Jurkat, Clone E6-1 (cell line): ENCODE results near the gene SLC2A1.
A peak's percentile ranks its signal among the peaks of the same experiment; 100 is the strongest.

Experiments
- DNase-seq: peaks from one replicate; pipeline ENCODE4 v3.0.0-alpha.2; 2011; ENCODE audit warnings: low read depth, low spot score
- H3K4me3 ChIP-seq: 2 replicates; pipeline ENCODE4 v1.5.1; 2011; ENCODE audit warnings: mild to moderate bottlenecking, low read length, control low read depth, moderate library complexity

Gene SLC2A1

DNA sequence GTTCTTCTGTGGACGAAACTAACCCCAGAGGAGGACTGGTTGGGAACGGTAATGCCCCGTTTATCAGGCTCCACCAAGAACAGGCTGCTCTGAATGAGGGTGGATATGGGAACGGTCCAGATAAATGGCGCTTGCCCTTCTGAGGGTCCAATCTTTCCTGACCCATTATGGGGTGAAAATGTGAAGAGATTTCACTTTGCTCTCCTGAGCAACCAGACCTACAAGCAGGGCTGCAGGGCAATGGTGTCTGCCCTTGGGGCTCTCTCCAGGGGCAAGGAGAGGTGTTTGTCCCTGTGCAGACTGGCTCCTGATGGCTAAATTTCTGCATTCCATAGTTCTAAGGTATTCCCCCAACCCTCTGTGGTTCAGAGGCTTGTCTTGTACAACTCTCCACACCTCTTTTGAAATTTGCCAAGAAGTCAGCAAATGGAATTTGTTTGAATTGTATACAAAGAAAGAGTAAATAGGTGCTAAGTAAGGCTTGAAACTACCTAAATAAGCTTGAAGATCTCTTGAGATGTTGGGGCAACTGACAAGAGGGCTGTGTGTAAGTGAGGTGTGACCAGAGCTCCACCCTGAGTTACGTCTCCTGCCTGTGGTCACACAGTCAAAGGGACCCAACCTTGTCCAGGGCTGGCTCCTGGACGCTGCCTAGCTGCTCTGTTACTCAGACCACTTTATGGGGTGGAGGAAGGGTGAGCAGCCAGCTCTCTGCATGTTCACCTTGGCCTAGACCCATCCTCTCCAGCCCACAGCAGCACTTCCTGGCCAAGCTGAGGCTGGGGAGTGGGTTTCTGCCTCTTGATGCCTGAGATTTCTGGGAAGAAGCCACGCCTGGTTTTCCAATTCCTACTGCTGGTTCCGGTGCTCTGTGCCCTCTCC lies 24.8 kb downstream of the SLC2A1 start:
- DNase-seq, result no peak
- no peak overlapping the region for H3K4me3 ChIP-seq

GRCh38 chr1:42933060-42933586 lies 25.5 kb downstream of the SLC2A1 start:
- no peak overlapping the region for H3K4me3 ChIP-seq
- DNase-seq, result no peak

- no peak for DNase-seq
- H3K4me3 ChIP-seq, result peak overlapping the region; percentile 42
Observed at GRCh38 chr1:42932442-42932941, 26.2 kb downstream of the SLC2A1 start.

DNA sequence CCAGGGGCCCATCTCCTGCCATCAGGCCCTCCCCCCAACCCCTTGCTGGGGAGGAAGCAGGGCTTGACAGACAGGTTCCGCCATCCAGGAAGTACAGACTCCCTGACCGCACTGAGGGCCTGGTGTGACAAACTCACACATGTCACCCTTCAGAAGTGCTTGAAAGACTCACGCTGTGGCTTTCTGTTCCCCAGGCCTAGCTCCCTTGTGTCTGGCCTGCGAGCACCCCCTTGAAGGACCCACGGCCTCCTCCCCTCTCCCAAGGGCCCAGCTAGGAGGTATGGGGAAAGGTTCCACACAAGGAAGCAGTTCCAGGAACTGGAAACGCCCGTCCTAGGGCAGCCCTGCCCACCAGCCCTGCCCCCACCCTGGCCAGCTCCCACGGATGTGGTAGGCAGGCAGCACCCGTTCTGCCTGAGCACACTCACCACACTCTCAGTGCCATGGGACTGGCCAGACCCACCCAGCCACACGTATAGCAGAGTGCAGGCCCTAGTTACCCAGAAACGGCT lies 26.7 kb downstream of the SLC2A1 start:
- H3K4me3 ChIP-seq, result peak overlapping the region; percentile 42
- peak; percentile 93 for DNase-seq

DNA sequence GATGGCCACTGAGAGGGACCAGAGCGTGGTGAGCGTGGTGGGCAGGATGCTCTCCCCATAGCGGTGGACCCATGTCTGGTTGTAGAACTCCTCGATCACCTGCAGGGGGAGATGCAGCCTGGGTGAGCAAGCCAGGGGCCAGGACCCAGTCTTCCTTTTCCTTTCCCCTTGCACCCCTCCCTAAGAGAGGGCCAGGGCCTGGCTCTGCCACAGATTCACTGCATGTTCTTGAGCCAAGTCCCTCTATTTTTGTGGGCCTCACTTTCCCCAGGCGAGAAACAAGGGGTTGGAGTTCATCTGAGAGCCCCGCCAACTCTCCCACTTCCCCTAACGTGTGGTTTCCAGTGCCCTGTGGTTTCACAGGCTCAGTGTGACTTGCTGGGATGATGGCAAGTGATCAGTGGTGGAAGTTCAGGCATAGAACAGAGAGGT lies 27.5 kb downstream of the SLC2A1 start:
- DNase-seq, result peak; percentile 86
- peak overlapping the region; percentile 42 for H3K4me3 ChIP-seq

DNA sequence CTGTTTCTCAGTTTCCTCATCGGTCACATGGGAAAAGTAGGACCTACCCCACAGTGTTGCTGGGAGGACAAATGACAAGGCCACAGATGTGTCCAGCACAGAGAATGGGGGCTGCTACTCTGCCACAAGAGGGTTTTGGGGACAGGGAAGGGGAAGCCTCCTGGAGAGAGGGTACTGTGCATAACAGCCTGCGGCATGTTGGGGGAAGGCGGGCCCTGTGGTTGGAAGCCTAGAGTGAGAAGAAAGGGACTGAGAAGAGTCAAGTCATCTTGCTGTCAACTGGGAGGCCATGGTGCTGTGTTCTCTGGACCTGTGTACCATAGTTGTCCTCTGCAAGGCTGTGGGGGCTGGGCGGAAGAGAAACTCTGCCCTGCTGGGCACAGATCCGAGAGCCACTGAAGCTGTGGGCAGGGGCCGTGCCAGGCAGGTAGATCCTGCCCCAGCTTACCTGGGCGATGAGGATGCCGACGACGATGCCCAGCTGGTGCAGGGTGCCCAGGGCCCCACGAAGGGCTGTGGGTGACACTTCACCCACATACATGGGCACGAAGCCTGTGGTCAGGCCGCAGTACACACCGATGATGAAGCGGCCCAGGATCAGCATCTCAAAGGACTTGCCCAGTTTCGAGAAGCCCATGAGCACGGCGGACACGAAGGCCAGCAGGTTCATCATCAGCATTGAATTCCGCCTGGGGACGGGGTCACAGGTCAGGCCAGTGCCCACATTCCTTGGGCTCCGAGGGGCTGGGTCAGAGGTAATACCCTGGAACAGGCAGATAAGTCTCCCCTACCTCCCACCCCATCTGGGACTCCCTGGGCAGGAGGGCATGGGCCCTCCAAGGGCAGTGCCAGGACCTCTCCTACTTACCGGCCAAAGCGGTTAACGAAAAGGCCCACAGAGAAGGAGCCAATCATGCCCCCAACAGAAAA lies 28.2 kb downstream of the SLC2A1 start:
- no peak for DNase-seq

GRCh38 chr1:42929434-42930177 lies 29.1 kb downstream of the SLC2A1 start:
- DNase-seq, result no peak
- no peak overlapping the region for H3K4me3 ChIP-seq

More for the DNA sequence above, 28.2 kb downstream of the SLC2A1 start:
- no peak overlapping the region; the same call in 1 of the 2 replicates for H3K4me3 ChIP-seq

DNA sequence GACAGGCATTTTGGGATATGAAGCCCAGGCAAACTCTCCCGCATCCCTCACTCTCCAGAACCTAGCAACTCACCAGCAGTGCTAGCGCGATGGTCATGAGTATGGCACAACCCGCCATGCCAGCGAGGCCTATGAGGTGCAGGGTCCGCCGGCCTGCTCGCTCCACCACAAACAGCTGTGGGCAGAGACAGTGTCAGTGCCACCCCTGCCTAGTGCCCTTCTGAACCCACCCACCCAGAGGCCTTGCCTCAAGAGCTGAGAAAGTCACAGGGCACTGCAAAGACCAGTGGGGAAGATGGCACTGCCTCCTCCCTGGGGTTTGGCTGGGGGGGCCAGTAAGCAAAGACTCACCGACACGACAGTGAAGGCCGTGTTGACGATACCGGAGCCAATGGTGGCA lies 29.8 kb downstream of the SLC2A1 start:
- DNase-seq, result no peak
- H3K4me3 ChIP-seq, result no peak overlapping the region

DNA sequence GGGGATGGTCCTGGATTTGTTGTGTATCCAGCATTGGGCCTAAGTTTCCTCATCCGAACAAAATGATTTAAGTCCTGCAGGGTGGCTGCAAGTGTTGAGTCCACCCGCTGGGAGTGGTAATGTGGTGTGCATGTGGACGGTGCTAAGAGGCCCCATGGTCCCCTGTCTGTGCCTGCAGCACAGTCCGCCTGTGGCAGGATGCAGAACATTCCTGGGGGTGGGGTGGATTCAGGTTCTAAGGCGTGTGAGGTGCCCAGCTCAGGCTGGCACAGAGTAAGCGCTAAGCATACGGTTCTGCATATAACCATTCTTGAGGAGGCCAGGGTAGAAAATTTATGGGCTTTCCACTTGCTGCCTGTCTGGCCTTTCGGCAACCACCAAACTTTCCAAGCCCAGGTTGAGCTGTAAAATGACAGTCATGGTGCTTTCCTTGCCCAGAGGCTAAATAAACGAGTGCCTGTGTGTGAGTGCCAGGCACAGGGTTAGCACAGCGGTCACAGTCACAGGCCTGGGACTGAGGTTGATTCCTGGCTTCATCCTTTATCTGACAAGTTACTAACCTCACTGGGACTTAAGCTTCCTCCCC lies 30.7 kb downstream of the SLC2A1 start:
- DNase-seq, result no peak
- H3K4me3 ChIP-seq, result no peak overlapping the region

- DNase-seq, result no peak
- no peak overlapping the region for H3K4me3 ChIP-seq
Observed at GRCh38 chr1:42927274-42927841, 31.3 kb downstream of the SLC2A1 start.

- no peak overlapping the region for H3K4me3 ChIP-seq
- DNase-seq, result no peak
Observed at GRCh38 chr1:42926879-42927242, 31.8 kb downstream of the SLC2A1 start.

DNA sequence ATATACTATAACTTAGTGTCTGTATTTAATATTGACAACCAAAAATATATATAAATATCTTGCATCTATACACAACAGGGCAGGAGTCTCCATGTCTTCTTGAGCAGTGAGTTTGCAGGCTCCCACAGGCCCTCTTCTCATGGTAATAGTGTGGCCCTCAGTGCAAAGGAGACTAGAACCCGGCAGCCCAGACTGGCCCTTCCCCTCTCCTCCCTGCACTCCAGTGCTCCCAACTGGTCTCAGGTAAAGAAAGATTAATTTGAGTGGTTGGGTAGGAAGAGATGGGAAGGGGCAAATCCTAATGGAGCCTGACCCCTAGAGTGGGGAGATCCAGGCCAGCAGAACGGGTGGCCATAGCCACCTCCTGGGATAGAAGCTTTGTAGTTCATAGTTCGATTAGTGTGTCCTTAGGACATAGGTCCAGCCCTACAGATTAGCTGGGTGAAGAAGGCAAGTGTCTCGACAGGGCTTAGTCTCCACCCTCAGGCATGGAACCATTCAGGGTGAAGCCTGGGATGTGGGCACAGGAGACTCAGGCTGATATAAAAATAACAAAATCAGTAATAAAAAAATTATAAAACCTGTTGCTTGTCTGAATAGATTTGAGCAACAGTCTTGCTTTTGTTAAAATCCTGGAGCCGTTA lies 32.3 kb downstream of the SLC2A1 start:
- DNase-seq, result no peak
- no peak overlapping the region for H3K4me3 ChIP-seq

DNA sequence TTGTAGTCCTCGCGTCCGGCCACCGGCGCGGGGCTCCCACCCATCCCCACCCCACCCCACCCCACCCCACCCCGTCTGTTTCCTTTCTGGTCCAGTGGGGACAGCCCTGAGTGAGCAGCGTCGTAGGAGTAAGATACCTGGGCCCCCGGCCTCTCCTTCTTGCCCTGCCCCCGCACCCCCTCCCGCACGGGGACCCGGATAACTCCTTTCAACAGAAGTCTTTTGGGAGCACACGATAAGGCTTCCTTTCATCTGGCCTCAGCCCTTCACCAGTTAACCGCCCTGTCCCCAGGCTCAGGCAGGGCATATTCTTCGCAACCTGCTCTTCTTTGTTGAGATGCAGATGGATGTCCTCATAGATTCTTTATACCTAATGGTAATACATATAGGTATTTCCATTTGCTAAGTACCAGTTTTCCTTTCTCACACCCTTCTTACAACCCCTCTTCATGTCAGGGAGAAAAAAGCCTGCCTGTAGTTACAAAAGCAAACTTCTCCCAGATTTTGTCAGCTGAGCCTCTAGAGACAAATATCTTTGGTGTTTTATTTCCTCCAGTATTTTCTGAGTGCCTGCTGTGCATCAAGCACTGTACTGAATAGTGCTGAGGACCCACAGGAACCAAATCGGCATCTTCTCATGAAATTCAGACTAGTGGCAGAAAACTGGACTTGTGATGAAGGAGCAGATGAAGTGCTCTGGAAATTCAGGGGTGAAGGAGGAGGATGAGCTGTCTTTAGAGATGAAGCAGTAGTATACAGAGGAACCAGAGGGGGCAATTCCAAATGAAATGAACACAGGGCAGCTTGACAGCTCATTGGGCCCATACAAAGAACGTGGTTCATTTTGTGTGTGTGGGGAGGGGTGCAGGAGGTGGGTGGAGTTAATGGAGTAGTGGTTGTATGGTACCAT lies 33.6 kb downstream of the SLC2A1 start:
- peak; percentile 55 for DNase-seq
- peak overlapping the region; percentile 84 for H3K4me3 ChIP-seq

DNA sequence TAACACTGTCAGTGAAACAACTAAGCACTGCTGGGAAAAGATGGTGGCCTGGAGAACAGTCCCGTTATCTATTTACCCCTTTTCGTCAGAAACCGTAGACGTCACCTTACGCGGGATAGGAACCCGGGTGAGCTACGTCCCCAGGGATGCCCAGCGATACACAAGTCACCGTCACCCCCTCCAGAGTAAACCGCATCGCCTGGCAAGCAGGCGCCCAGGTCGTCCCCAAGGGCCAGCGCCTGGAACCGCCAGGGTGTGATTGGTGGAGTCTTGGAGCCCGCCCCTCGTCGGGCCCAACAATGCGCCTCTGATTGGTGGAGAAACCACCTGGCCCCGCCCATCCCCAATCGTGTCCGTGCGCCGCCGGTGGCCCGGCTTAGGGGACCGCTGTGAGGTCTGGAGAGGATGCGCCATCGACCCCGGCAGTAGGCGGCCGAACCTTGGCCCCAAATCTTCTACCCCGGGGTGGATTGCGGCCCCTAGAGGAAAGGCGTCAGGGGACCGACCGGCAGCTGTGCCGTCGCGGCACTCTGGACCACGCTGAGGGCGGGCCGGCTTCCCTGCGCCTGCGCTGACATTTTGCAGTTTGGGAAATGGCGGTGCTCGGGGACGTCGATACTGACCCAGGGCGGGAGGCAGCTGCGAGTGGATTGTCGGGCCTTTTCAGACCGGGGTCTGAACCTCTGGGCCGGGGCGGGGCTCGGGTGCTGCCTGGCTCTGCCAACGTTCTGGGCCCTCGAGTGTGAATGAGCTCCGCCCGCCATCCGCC lies 34.4 kb downstream of the SLC2A1 start:
- H3K4me3 ChIP-seq, result peak overlapping the region; percentile 84
- peak; percentile 77 for DNase-seq

- DNase-seq, result no peak
Observed at GRCh38 chr1:42923367-42924081, 35.1 kb downstream of the SLC2A1 start.

More at GRCh38 chr1:42923367-42924081, 35.1 kb downstream of the SLC2A1 start:
- H3K4me3 ChIP-seq, result peak overlapping the region; percentile 84
